Lower leg skin (tissue), 4 donors: ENCODE results near the gene ADAMTS17. TPM values are rescaled to one million over a fixed set of nuclear protein-coding genes. Genes with fewer than 3 reads are reported as not detected.

Source experiments
- DNase-seq, 2 donors: peaks; one replicate each; pipeline ENCODE4 v3.0.0-alpha.2; 2019; ENCODE audit warnings: low spot score in 2 of 2
- H3K4me3 ChIP-seq: fragments of 200-600 bp; sonication (generic); 2 replicates; pipeline ENCODE4 v1.5.1; 2017; ENCODE audit warnings: mild to moderate bottlenecking, low read depth; ENCODE audit not compliant: poor library complexity, severe bottlenecking
- POLR2A ChIP-seq, 2 donors: fragments of 450-650 bp; IDR thresholded peaks; one replicate each; pipeline ENCODE4 v1.6.1; 2016 to 2017; ENCODE audit warnings: antibody characterized with exemption in 2 of 2, mild to moderate bottlenecking in 1 of 2, moderate library complexity in 1 of 2
- WGBS, 2 donors: methylation state at CpG; one replicate each; pipeline ENCODE4 v1.1.5; 2018; 5-methylcytosine and 5-hydroxymethylcytosine counted together
- intact Hi-C: fragments of 100-400 bp; cut with DNase I; formaldehyde crosslinking; loops from one replicate; pipeline ENCODE4 v1.15.0; 2023; ENCODE audit warnings: low total_unique reads
- total RNA-seq, 4 donors: library from RNA; depleted of rRNA; stranded (reverse); fragments of >200 nt; gene quantifications; one replicate each; pipeline ENCODE4 v1.1.0, GENCODE V29; 2016
- TF ChIP-seq, protein P1 (sequence below), 3 donors: fragments of 450-650 bp; IDR thresholded peaks; one replicate each; pipeline ENCODE4 v1.5.1; 2016; ENCODE audit warnings: antibody characterized with exemption in 3 of 3, mild to moderate bottlenecking in 3 of 3, moderate library complexity in 2 of 3

The ADAMTS17 gene
- total RNA-seq, 4 donors from 2014 or later, result 3.5 to 7.8 (median 3.9) TPM

DNA sequence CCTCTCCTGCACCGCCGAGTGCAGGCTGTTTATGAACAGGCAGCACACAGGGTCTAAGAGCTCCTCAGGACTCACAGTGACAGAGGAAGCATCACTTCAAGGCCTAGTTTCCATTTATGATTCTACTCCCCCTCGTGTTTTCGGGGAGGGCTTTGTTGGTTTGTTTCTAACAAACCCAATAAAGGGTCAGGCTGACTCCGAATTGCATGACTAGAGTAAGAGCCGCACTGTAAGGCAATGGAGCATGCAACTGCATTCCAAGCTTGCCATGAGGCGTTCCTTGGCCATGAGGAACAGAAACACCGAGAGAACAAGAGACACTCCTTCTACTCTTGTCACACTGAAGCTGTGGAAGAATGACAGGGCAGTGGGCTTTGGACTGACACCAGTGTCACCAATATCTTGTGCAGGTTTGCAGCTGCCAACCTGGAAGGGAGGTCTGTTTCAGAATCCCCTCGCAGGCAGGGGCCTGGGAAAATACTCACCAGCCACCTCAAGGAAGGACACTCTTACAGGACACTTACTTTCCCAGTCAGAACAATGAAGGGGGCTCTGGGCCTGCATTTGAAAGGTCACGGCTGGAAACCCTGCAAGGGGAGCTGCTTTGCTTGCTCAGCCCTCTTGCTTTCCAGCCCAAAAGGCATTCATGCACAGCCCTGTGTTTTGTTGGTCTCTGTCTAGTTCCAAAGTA lies 96.8 kb downstream of the ADAMTS17 start:
- TF ChIP-seq POLR2A (IDR thresholded peaks at IDR 0.05), result no peak
- TF ChIP-seq, protein P1, sequence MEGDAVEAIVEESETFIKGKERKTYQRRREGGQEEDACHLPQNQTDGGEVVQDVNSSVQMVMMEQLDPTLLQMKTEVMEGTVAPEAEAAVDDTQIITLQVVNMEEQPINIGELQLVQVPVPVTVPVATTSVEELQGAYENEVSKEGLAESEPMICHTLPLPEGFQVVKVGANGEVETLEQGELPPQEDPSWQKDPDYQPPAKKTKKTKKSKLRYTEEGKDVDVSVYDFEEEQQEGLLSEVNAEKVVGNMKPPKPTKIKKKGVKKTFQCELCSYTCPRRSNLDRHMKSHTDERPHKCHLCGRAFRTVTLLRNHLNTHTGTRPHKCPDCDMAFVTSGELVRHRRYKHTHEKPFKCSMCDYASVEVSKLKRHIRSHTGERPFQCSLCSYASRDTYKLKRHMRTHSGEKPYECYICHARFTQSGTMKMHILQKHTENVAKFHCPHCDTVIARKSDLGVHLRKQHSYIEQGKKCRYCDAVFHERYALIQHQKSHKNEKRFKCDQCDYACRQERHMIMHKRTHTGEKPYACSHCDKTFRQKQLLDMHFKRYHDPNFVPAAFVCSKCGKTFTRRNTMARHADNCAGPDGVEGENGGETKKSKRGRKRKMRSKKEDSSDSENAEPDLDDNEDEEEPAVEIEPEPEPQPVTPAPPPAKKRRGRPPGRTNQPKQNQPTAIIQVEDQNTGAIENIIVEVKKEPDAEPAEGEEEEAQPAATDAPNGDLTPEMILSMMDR (IDR thresholded peaks at IDR 0.05), result no peak
- intact Hi-C loops, result no loop called here
- no peak for DNase-seq
- no peak overlapping the region for H3K4me3 ChIP-seq
- 94 to 95% methylated on average over 10 of the region's 10 CpGs for WGBS, 2 donors

DNA sequence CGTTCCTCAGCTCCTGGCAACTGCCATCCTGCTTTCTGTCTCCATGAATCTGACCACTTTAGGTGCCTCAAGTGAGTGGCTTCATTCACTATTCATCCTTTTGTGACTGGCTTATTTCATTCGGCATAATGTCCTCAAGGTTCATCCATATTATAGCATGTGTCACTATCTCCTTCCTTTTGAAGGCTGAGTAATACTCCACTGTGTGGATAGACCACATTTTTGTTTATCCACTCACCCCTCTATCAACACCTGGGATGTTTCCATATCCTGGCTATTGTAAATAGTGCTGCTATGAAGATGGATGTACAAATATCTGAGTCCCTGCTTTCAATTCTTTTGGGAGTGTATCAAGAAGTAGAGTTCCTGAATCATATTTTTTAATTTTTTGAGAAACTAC lies 98.8 kb downstream of the ADAMTS17 start:
- 91 to 94% methylated on average over 2 of the region's 2 CpGs for WGBS, 2 donors
- no peak overlapping the region for H3K4me3 ChIP-seq
- TF ChIP-seq, protein P1 (IDR thresholded peaks at IDR 0.05), result no peak
- no peak for TF ChIP-seq POLR2A (IDR thresholded peaks at IDR 0.05)
- DNase-seq, result no peak
- intact Hi-C loops, result no loop called here

DNA sequence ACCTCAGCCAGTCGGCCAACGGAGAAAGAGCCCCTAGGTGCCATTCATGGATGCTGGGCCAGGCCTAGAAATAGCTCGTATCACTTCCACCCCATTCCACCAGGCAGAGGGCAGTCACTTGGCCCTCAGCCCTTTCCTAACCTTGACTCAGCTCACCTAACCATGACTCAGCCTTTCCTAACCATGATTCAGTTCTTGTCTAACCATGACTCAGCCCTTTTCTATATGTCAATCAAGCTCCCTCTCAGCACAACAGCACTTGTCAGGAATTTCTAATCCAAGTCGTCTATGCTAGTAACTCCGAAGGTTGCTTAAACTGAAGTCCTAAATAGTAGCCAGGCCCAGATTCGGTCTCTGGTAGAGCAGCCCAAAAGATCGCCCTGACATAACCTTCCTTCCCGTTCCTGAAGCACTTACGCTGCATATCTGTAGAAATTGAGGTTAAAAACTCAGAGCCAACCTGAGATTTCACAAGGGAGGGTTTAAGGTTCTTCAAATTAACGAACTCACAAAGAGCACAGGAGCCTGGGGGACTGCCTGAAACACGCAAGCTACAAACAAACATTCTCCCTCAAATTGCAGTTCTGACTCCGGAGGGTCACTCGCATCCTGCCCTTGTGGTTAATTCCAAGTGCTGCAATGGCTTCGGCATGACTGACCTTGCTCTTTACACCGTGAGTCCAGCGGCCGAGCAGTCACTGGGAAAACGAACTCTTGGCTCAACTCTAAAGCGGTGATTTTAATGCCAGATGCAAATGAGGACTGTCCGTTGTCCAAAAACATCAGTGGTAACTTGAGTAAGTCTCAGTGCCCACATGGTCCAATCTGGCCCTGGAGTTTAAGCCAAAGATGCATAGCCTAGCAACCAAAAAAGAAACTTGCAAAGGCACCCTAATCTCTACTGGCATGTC lies 99.9 kb downstream of the ADAMTS17 start:
- DNase-seq, result no peak
- H3K4me3 ChIP-seq, result no peak overlapping the region
- no peak for TF ChIP-seq POLR2A (IDR thresholded peaks at IDR 0.05)
- TF ChIP-seq, protein P1 (IDR thresholded peaks at IDR 0.05), result no peak
- intact Hi-C loops, result no loop called here
- 84 to 86% methylated on average over 20 of the region's 20 CpGs for WGBS, 2 donors

DNA sequence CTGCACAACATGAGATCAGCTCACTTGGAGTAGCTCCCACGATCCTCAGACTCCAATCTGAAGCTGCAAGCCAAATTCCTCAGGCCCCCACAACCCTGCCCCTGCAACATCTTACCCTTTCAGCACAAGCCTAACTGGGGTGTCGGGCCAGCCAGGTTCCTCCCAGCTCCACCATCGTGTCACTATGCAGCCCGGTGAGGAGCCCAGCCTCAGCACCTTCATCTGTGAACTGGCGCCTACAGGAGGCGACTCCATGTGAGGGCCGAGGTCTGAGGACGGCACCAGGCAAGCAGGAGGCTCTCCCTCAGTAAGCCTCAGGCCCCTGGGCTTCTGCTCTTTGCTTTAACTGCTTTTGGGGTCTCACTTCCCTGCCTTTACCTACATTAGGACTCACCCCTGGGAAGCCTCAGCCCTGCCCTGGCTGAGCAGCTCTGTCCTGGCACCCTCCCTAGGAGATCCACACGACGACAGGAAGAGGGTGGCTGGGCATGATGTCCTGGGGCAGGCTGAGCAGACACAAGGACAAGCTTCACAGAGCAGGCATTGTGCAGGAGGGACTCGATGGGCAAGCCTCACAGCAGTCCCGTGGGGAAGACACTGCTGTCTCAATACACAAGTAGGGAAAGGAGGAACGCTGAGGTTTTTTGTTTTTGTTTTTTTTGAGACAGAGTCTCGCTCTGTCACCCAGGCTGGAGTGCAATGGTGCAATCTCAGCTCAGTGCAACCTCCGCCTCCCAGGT lies 104.6 kb downstream of the ADAMTS17 start:
- TF ChIP-seq, protein P1 (IDR thresholded peaks at IDR 0.05), result no peak
- TF ChIP-seq POLR2A (IDR thresholded peaks at IDR 0.05), result no peak
- 80 to 83% methylated on average over 13 to 15 of the region's 15 CpGs for WGBS, 2 donors
- intact Hi-C loops, result no loop called here
- H3K4me3 ChIP-seq, result no peak overlapping the region
- DNase-seq, result no peak

DNA sequence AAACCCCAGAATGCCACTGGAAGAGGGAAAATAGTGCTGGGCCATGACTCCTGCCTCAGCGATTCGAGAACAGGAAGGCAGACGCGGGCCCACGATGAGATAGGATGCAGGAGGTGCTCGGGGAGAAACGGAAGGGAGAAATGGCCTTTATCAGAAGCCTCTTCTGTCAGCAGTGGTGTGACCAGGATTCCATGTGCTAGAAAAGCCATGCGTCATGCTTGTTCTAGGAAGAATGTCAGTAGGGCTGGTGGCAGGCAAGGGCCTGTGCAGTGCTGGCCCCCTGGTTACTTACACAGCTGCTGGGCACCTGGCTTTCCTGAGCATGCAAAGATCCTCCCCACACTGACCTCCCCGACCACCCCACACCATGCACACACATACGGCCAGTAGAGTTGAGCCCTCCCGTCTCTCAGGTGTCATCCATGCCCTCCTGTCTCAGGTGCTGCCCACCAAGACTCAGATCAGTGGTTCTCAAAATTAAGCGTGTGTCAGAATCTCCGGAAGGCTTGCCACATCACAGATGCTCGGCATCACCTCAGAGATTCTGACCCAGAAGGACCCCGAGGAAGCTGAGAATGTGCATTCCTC lies 106.7 kb downstream of the ADAMTS17 start:
- no peak for DNase-seq
- no peak overlapping the region for H3K4me3 ChIP-seq
- TF ChIP-seq, protein P1 (IDR thresholded peaks at IDR 0.05), result no peak
- TF ChIP-seq POLR2A (IDR thresholded peaks at IDR 0.05), result no peak
- WGBS, 2 donors, result 80 to 83% methylated on average over 15 of the region's 15 CpGs
- intact Hi-C loops, result no loop called here
